ENCODE data around the gene SP140.
"Not testable (repeated sequence)": the region's sequence is repeated elsewhere in the genome, so short reads cannot be mapped to it uniquely, and the experiment has no call there.

Gene SP140

DNA sequence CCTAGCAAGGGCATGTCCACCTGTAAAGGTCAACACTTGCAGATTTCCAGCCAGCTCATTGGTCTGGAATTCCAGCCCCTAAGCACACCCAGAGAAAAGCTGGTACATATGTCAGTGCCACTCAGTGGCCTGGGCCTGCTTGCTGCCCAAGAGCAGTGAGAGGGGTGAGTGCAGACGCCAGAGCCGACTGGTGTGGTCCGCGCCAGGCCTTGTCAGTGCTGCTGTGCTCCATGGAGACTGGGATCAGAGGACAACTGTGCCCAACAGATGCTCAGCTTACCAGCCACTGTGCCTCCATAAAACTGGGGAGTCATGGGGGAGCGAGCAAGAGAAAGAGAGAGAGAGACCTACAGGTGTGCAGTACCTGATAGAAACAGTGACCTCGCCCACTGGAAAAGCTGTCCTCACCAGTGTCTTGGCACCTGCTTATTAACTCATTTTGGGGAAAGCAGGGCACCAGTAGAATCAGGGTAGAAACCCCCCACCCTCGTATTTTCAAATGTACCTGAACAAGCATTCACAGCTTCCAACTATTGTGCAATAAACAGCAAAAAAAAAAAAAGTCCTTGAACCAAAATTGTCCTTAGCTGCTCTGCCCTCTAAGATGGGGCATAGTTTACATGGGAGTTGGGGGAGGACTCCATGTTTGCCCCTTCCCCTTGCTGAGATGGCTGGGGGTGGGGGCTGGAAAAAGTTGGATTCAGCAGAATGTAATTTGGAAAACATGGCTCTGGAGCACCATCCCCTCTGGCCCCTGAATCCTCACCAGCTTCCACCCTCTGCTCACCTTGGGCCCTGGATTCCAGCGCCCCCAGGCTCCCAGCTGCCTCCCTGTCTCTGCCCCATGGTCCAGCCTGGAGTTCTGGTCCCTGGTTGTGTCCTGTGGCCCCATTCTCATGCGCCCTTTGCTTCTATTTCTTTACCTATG, 100.0 kb downstream of the SP140 start:
- no peak for DNase-seq (ENCODE audit: low read depth in 3 of 3, low spot score in 1 of 3)

DNA sequence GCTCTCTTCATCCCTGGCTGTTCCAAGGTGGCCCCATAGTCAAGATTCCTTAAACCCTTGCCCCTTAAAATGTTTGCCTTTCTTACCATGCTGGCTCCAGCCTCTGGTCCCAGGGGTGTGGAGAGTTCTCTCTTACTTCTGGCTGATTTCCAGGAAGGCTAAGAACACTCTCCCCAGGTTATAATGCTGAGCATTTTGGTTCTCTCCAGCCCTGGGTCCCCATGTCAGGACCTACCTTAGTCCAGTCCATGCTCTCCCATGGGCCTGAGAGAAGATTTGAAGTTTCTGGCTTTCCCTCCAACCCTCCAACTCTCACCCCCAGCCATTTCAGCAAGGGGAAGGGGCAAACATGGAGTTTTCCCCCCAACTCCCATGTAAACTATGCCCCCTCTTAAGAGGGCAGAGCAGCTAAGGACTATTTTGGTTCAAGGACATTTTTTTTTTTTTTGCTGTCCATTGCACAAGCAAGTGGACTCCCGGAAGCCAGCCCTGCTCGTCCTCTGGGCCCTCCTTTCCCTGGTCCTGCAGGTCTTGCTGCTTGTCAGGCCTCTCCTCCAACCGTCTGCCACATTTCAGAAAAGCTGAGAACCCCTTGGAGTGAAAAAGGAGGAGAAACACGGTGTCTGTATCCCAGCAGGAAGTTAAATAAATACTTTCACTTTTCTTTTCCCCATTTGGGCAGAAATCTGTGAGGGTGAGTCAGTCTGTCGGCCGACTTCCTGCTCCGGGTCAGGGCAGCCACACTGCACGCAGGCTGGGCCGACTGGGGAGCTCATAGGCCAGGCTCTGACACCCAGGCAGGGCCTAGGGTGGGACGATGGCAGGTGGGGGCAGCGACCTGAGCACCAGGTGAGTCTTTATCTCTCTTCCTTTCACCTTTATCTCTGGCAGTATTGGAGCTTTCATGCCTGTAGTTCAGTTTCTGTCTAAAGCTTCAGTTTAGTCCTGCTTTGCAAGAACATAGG, 101.2 kb downstream of the SP140 start, which contains the start of gene SP140L:
Gene SP140L (plus strand): TSS at position 741 of the 965 bp plus-strand sequence. CDS start 77 bp downstream, at position 818.
- DNase-seq (ENCODE audit: low read depth in 3 of 3, low spot score in 1 of 3), result peak; percentile 49 to 60 (median 55)

DNA sequence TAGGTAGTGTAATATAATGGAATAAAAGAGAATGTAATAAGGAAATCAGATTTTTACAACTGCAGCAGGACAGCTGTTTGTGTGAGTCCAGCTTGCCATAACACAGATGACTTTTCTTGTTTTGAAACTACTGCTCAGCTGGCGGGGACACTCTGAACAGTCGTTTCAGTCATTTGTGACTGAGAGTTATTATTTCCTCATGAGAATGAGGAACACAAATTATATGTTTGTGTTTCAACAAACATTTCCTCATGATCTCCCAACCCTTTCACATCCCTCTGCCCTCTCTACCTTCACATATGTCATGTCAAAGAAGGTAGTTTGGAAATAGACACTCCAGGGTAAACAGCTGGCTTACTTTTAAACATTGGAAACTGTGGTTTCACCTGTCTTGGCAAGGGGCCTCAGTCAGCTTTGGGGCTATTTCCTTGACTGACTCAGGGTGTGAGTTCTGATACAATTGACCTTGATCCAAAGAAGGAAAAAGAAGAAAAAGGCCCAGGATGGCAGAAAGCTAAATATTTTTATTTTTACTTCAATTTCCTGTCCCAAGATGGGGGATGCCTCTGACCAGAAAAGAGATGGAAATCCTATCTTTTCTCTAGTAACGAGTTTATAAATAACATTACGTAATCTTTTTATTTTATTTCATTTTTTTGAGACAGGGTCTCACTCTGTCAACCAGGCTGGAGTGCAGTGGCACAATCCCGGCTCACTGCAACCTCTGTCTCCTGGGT, 102.0 kb downstream of the SP140 start:
- DNase-seq (ENCODE audit: low read depth in 3 of 3, low spot score in 1 of 3), result no peak

DNA sequence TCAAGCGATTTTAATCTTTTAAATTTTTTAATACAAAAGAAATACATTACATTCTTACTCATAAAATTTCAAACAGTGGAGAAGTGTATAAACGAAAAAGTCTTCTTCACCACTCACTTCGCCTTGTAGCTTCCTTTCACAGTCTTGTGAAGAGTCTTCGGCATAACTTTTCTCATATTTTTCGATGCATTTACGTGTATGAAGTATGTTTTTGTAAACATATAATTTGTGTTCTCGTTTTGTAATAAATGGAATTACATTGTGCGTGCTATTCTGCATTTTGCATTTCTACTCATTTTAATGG, 102.6 kb downstream of the SP140 start:
- no peak for DNase-seq (ENCODE audit: low read depth in 3 of 3, low spot score in 1 of 3)

DNA sequence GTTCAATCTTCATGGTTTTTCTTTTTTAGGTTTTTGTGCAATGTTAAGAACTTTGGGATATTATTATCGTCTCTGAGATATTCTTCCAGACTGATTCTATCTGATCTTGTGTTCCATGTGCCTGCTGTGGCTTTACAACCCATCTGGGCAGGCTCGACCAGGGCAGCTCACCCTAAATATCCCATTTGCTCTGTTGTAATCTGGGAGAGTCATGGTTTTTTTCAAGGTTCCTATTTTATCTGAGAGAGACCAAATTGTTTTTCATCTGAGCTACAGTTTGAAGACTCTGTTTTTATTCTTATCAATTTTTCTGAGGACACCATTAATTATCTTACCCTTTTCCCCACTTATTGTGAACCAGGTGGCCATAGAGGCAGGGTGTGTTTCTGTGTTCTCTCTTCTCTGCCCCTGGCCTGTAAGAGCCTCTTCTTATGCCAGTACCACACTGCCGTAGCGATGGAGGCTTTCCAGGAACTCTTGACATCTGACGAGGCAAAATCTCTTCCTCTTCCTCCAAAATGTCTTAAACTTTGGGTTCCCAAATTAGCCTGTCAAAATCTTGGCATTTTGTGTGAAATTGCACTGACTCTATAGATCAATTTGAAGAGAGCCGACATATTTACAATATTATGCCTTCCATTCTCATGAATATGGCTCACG, 104.5 kb downstream of the SP140 start:
- DNase-seq (ENCODE audit: low read depth in 3 of 3, low spot score in 1 of 3), result no peak

DNA sequence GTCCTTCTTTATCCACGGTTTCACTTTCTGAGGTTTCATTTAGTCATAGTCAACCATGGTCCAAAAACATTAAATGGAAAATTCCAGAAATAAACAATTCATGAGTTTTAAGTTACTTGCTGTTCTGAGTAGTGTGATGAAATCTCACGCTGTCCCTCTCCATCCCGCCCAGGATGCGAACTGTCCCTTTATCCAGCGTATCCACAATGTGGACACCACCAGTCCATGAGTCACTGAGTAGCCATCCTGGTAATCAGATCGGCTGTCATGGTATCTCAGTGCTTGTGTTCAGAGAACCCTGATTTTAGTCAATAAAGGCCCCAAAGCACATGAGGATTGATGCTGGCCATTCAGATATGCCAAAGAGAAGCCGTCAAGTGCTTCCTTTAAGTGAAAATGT, 105.2 kb downstream of the SP140 start:
- DNase-seq (ENCODE audit: low read depth in 3 of 3, low spot score in 1 of 3), result no peak

DNA sequence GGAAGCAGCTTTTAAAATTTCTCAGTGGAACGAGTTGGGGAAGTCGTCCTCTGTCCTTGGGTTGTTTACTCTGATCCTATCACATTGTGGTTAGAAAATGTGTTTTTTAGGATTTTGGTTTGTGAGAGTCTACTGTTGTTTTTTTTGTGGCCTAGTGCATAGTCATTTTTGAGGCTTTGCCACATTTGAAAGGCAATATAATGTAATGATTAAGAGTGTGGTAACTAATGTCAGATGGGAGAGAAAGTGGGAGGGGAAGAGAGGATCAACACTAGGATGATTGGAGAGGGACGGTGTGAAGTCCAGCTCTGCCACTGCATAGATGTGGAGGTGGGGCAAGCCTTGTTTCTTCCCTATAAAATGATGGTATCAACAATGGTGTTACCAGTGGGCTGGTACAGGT, 109.9 kb downstream of the SP140 start:
- DNase-seq (ENCODE audit: low read depth in 3 of 3, low spot score in 1 of 3), result no peak

DNA sequence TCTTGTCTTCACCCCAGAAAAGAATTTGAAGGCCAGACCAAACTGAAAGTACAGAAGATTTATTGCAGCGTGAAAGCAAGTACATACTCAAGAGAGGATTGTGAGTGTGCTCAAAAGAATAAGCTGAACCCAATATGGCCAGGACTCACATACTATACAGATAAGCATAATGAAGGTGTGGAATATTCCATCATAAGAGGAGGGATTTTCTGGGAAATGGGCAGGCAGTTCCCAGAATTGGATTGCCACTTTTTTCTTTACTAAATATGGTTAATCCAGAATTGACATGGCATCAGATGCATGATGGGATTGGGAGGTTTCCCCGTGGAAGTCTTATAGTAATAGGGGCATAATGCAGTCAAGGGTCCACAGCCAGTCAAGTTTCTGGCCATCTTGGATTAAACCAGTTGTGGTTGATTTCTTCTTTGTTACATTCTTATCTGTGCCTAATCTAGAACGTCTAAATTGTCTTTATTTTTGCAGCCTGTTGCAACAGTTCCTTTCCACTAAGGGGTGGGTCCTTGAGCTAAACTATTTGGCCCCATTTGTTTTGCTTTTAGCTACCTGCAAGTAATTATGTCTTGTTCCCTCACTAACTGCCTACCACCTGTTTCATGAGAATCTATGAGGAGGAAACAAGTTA, 110.4 kb downstream of the SP140 start:
- DNase-seq (ENCODE audit: low read depth in 3 of 3, low spot score in 1 of 3), result no peak

DNA sequence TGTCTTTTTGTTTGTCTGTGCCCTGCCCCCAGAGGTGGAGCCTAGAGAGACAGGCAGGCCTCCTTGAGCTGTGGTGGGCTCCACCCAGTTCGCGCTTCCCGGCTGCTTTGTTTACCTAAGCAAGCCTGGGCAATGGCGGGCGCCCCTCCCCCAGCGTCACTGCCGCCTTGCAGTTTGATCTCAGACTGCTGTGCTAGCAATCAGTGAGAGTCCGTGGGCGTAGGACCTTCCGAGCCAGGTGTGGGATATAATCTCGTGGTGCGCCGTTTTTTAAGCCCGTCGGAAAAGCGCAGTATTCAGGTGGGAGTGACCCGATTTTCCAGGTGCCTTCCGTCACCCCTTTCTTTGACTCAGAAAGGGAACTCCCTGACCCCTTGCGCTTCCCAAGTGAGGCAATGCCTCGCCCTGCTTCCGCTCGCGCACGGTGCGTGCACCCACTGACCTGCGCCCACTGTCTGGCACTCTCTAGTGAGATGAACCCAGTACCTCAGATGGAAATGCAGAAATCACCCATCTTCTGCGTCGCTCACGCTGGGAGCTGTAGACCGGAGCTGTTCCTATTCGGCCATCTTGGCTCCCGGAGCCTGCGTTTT, 116.5 kb downstream of the SP140 start:
- DNase-seq (ENCODE audit: low read depth in 3 of 3, low spot score in 1 of 3), result not testable (repeated sequence)

DNA sequence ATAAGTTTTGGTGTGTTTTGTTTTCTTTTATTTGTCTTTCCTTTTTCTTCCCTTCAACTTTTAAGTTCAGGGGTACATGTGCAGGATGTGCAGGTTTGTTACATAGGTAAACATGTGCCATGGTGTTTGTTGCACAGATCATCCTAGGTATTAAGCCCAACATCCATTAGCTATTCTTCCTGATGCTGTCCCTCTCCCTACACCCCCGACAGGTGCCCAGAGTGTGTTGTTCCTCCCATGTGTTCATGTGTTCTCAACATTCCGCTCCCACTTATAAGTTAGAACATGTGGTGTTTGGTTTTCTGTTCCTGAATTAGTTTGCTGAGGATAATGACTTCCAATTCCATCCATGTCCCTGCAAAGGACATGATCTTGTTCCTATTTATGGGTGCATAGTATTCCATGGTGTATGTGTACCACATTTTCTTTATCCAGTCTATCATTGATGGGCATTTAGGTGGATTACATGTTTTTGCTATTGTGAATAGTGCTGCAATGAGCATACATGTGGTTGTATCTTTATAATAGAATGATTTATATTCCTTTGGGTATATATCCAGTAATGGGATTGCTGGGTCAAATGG, 117.6 kb downstream of the SP140 start:
- not testable (repeated sequence) for DNase-seq (ENCODE audit: low read depth in 3 of 3, low spot score in 1 of 3)

DNA sequence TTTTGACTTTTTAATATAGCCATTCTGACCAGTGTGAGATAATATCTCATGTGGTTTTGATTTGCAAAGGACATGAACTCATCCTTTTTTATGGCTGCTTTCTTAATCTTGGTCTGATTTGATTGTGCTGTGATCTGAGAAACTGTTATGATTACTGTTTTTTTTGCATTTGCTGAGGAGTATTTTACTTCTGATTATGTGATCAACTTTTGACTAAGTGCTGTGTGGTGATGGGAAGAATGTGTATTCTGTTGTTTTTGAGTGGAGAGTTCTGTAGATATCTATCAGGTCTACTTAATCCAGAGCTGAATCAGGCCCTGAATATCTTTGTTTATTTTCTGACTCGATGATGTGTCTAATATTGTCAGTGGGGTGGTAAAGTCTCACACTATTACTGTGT, 118.2 kb downstream of the SP140 start:
- DNase-seq (ENCODE audit: low read depth in 3 of 3, low spot score in 1 of 3), result no peak

DNA sequence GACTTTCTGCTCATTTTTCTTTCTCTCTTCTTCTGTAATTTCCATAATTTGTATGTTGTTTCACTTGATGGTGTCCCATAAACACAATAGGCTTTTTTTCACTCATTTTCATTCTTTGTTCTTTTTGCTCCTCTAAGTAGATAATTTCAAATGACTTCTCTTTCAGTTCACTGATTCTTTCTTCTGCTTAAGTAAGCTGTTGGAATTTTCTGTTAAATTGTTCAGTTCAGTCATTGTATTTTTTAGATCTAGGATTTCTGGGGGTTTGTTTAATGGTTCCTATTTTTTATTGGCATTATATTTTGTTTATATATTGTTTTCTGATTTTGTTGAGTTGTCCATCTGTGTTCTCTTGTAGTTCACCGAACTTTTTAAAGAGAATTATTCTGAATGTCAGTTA, 120.9 kb downstream of the SP140 start:
- no peak for DNase-seq (ENCODE audit: low read depth in 3 of 3, low spot score in 1 of 3)

DNA sequence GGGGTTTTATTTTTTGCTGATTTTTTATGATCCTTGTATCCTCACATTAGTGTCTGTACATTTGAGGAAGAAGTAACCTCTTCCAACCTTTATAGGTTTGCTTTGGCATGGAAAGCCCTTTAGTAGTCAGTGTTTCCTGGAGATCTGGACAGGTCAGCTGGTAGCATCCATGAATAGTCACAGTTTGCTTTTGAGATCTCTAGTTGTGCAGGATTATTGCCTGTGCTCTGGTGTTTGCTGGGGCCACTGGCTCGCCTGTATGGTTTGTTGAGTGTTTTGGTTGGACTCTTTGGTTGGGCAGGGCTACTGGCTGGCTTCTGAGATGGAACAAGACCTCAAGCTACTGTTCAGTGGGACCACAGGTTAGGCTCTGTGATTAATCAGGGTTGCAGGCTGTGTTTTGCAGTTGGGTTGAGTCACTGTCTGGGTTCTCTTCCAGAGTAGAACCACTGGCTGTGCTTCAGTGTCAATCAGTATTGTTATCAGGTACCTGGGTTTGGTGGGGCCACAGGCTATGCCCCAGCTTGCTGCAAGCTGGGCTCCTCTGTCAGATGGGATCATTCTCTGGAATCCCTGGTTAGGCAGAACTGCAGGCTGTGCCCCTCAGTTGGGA, 121.5 kb downstream of the SP140 start:
- DNase-seq (ENCODE audit: low read depth in 3 of 3, low spot score in 1 of 3), result no peak

DNA sequence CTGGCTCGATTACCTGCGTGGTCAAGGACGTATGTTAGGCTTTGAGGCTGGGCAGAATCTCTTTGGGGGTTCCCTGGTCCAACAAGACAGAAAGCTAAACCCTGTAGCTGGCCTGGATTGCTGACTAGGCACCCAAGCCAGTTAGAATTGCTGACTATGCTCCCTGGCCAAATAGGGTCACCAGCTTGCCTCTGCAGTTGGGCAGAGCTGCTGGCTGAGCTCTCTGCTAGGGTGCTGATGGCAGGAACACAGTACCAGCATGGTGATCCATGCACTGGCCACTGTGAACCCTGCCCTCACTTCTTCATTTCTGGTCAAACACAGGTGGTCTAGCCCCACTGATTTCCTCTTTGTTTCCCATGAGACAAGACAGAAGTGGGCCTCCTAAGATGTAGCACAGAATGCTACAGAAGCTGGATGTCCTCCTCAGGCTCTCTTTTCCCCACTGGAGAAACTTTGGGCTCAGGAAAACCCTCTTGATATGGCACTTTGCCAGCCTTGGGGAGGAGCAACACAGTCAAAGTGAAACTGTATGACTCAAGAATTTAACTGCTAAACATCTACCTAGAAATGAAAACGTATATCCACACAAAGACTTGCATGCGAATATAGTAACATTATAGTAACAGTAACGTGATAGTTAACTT, 122.2 kb downstream of the SP140 start:
- no peak for DNase-seq (ENCODE audit: low read depth in 3 of 3, low spot score in 1 of 3)

DNA sequence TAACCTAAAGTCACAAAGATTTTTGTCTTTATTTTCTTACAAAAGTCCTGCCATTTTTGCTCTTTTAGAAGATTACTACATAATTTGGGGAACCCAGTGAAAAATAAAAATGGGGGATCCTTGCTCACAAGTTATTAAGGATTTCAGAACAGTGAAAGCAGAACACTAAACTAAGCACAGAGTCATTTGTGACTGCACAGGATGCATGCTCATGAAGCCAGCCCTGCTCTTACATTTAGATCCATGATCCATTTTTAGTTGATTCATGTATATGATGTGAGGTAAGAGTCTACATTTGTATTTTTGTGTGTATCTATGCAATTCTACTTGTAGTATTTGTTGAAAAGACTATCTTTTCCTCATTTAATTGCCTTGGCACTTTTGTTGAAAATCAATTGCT, 123.3 kb downstream of the SP140 start:
- no peak for DNase-seq (ENCODE audit: low read depth in 3 of 3, low spot score in 1 of 3)

DNA sequence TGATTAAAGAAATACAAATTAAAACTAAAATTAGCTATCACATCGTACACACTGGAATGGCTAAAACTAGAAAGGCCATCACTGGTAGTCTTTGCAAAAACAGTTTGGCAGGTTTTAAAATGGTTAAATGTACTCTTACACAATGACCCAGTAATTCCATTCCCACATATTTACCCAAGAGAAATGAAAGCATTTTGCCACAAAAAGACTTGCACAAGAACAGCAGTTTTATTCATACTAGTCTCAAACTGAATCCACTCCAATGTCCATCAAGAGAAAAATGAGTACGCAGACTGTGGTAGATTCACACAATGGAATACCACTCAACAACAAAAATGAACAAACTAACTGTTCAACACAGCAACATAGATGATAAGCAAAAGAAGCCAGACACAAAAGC, 130.5 kb downstream of the SP140 start:
- DNase-seq (ENCODE audit: low read depth in 3 of 3, low spot score in 1 of 3), result no peak

DNA sequence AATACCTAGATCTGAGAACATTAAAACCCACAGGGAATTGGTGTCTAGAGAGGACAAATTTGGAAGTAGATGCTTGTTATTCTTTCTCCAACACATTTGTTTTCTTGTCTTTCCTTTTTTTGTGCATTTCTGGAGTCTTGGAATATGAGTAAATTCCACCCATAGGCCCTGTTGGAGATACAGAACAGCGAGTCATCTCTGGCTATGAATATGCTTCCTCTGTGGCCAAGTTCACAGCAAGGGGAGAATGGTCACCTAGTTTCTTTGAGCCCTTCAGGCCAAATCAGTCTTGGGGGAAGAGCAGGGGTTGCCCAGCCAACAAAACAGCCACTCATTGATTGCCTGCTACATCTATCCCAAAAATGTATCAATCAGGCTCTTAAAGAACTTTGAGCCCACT, 132.8 kb downstream of the SP140 start:
- DNase-seq (ENCODE audit: low read depth in 3 of 3, low spot score in 1 of 3), result no peak

DNA sequence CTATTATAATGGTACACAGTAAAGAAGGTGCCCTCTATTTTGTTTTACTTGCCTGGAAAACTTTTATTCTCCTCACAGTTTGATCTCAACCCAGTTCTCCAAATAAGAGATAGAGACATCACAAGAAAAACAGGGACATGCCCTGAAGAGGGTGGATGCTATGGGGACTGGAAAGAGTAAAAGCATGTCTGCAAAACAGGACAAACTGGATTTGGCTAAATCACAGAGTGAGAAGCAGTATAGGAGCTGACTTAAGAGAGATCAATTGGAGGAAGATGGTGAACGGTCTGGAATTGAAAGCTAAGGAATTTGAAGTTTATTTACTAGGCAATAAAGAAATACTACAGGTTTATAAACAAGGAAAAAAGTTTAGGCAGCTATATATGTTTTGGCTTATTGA, 134.5 kb downstream of the SP140 start:
- no peak for DNase-seq (ENCODE audit: low read depth in 3 of 3, low spot score in 1 of 3)
